ENCODE measurements around the gene SLC39A13. TPM values are rescaled to one million over a fixed set of nuclear protein-coding genes. Genes with fewer than 3 reads are reported as not detected.

SLC39A13 gene
- total RNA-seq, 1 donor from 2014 or later: 76.6 TPM

DNA sequence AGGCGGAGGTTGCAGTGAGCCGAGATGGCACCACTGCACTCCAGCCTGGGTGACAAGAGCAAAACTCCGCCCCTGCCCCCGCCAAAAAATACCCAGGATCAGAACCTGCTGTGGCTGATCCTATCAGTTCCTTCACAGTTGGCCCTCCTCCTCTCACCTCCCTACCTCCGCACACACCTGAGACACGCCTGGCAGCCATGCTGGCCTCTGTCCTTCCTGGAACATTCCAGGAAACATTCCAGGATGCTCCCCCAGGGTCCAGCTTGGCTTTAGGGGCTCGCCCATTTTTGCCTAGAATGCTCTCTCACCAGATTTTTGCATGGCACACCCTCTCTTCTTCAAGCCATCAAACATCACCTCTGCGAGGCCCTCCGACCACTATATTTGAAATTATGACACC, 38.4 kb downstream of the SLC39A13 start:
- Histone ChIP-seq H3K27ac (ENCODE audit: low read depth, low read length) (no peak overlapping the region), H3K79me2 (ENCODE audit: insufficient read depth, low read length) (no peaks in the 10 kb centered on the region), H3K36me3 (ENCODE audit: insufficient read depth, low read length) (no peaks in the 10 kb centered on the region), H3K4me1 (ENCODE audit: insufficient read depth, low read length) (no peaks in the 10 kb centered on the region), H3K9me3 (ENCODE audit: insufficient read depth, low read depth, low read length) (no peaks in the 10 kb centered on the region), H4K20me1 (ENCODE audit: insufficient read depth, low read length) (no peaks in the 10 kb centered on the region), H2AFZ (ENCODE audit: low read depth, low read length) (no peak overlapping the region), H3K4me3 (ENCODE audit: insufficient read depth, low read depth, low read length) (no peak overlapping the region), H3K9ac (ENCODE audit: low read length) (no peak overlapping the region), H3K27me3 (ENCODE audit: insufficient read depth, low read length) (no peaks in the 10 kb centered on the region), H3K4me2 (ENCODE audit: low read length) (no peak overlapping the region)
- Mint-ChIP-seq H3K4me3 (ENCODE audit: unreplicated experiment) (peak overlapping the region; percentile 17), H3K27ac (ENCODE audit: unreplicated experiment) (no peak overlapping the region), H3K9me3 (ENCODE audit: unreplicated experiment) (no peaks in the 10 kb centered on the region), H3K4me1 (ENCODE audit: low read depth, unreplicated experiment) (no peaks in the 10 kb centered on the region), H3K27me3 (ENCODE audit: low read depth, unreplicated experiment) (no peaks in the 10 kb centered on the region), H3K36me3 (ENCODE audit: low read depth, unreplicated experiment) (peaks cover 13% of the 10 kb centered on the region)
- TF ChIP-seq, protein P1, sequence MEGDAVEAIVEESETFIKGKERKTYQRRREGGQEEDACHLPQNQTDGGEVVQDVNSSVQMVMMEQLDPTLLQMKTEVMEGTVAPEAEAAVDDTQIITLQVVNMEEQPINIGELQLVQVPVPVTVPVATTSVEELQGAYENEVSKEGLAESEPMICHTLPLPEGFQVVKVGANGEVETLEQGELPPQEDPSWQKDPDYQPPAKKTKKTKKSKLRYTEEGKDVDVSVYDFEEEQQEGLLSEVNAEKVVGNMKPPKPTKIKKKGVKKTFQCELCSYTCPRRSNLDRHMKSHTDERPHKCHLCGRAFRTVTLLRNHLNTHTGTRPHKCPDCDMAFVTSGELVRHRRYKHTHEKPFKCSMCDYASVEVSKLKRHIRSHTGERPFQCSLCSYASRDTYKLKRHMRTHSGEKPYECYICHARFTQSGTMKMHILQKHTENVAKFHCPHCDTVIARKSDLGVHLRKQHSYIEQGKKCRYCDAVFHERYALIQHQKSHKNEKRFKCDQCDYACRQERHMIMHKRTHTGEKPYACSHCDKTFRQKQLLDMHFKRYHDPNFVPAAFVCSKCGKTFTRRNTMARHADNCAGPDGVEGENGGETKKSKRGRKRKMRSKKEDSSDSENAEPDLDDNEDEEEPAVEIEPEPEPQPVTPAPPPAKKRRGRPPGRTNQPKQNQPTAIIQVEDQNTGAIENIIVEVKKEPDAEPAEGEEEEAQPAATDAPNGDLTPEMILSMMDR (IDR thresholded peaks at IDR 0.05; ENCODE audit: insufficient read depth, low read depth, low read length): no peak
- no peak for TF ChIP-seq EZH2 (IDR thresholded peaks at IDR 0.05; ENCODE audit: insufficient read depth, low read length)
- FAIRE-seq (no peak), DNase-seq (ENCODE audit: low read depth) (no peak)

DNA sequence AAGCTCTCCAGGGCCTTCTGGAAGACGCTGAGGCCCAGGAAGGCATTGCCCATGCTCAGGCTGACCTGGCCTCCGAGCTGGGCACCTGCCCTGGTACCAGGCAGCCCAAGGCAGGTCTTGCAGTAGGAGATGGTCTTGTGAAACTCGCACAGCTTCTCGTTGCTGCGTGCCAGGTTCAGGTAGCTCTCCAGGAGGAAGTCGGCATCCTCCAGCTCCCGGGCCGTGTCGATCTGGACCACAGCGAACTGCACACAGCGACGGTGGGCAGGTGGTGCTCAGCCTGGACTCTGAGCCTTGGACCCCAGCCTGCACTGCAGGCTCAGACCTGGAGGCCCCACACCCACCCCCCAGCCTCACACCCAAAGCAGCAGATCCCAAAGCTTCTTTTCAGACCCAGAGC, 39.5 kb downstream of the SLC39A13 start:
- Histone ChIP-seq H3K27ac (ENCODE audit: low read depth, low read length) (no peak overlapping the region), H3K4me1 (ENCODE audit: insufficient read depth, low read length) (no peaks in the 10 kb centered on the region), H2AFZ (ENCODE audit: low read depth, low read length) (no peak overlapping the region), H3K4me2 (ENCODE audit: low read length) (no peak overlapping the region), H4K20me1 (ENCODE audit: insufficient read depth, low read length) (no peaks in the 10 kb centered on the region), H3K36me3 (ENCODE audit: insufficient read depth, low read length) (no peaks in the 10 kb centered on the region), H3K79me2 (ENCODE audit: insufficient read depth, low read length) (no peaks in the 10 kb centered on the region), H3K9me3 (ENCODE audit: insufficient read depth, low read depth, low read length) (no peaks in the 10 kb centered on the region), H3K27me3 (ENCODE audit: insufficient read depth, low read length) (no peaks in the 10 kb centered on the region), H3K9ac (ENCODE audit: low read length) (no peak overlapping the region), H3K4me3 (ENCODE audit: insufficient read depth, low read depth, low read length) (no peak overlapping the region)
- TF ChIP-seq EZH2 (IDR thresholded peaks at IDR 0.05; ENCODE audit: insufficient read depth, low read length): no peak
- TF ChIP-seq, protein P1 (IDR thresholded peaks at IDR 0.05; ENCODE audit: insufficient read depth, low read depth, low read length): no peak
- Mint-ChIP-seq H3K36me3 (ENCODE audit: low read depth, unreplicated experiment) (peaks cover 13% of the 10 kb centered on the region), H3K27me3 (ENCODE audit: low read depth, unreplicated experiment) (no peaks in the 10 kb centered on the region), H3K9me3 (ENCODE audit: unreplicated experiment) (no peaks in the 10 kb centered on the region), H3K27ac (ENCODE audit: unreplicated experiment) (no peak overlapping the region), H3K4me1 (ENCODE audit: low read depth, unreplicated experiment) (no peaks in the 10 kb centered on the region), H3K4me3 (ENCODE audit: unreplicated experiment) (no peak overlapping the region)
- DNase-seq (ENCODE audit: low read depth) (no peak), FAIRE-seq (no peak)

DNA sequence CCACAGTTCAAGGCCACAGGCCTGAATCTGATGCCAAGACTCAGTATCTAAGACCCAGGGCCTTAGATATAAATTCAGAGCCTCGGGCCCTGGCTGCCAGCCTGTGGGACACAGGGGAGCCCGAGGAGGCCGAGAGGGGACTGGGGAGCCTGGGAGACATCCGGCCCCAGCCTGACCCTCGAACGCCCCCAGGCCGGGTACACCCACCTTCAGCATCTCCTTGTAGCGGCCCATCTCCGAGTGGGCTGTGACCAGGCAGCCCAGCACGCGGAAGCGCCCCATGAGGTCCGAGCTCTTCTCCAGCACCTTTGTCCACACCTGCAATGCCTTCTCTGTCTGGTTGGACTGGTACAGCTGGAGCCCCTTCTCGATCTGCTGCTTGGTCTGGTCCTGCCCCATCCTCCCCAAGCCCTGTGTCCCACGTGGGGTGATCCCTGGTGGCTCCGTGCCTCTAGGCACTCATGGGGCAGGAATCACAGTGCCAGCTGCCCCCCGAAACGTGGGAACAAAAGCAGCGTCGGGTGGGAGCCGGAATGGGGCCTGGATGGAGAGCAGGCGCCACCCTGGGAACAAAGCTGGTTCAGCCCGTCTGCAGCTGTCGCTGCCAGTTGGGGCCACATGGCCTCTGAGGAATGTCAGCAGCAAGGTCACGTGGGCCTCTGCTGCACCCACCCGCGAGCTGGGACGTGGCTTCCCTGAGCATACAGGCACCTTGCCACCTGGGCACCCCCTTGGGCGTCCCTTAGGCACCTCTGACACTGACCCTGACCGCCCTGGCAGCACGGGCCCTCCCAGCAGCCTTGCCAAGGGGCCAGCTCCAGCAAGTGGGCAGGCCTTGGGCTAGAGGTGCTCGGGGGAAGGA, 40.4 kb downstream of the SLC39A13 start, which contains the start of gene RAPSN:
Gene RAPSN, minus strand, starts transcription at position 571 of the 862 bp plus-strand sequence. Its CDS starts 172 bp downstream, at position 399.
- Histone ChIP-seq H2AFZ (ENCODE audit: low read depth, low read length) (no peak within 1 kb of the TSS), H3K4me3 (ENCODE audit: insufficient read depth, low read depth, low read length) (no peak within 1 kb of the TSS), H3K27me3 (ENCODE audit: insufficient read depth, low read length) (no peaks in the 10 kb centered on the region), H4K20me1 (ENCODE audit: insufficient read depth, low read length) (no peaks in the 10 kb centered on the region), H3K9me3 (ENCODE audit: insufficient read depth, low read depth, low read length) (no peaks in the 10 kb centered on the region), H3K4me1 (ENCODE audit: insufficient read depth, low read length) (no peaks in the 10 kb centered on the region), H3K36me3 (ENCODE audit: insufficient read depth, low read length) (no peaks in the 10 kb centered on the region), H3K79me2 (ENCODE audit: insufficient read depth, low read length) (no peaks in the 10 kb centered on the region), H3K27ac (ENCODE audit: low read depth, low read length) (no peak within 1 kb of the TSS), H3K9ac (ENCODE audit: low read length) (no peak within 1 kb of the TSS), H3K4me2 (ENCODE audit: low read length) (no peak within 1 kb of the TSS)
- no peaks in the 10 kb centered on the region for H3K9me3 Mint-ChIP-seq (ENCODE audit: unreplicated experiment)
- H3K36me3 Mint-ChIP-seq (ENCODE audit: low read depth, unreplicated experiment): peaks cover 8% of the 10 kb centered on the region
- H3K27ac Mint-ChIP-seq (ENCODE audit: unreplicated experiment): no peak within 1 kb of the TSS
- no peaks in the 10 kb centered on the region for H3K4me1 Mint-ChIP-seq (ENCODE audit: low read depth, unreplicated experiment)
- no peak for DNase-seq (ENCODE audit: low read depth)
- no peak for FAIRE-seq
- TF ChIP-seq EZH2 (IDR thresholded peaks at IDR 0.05; ENCODE audit: insufficient read depth, low read length): no peak
- TF ChIP-seq, protein P1 (IDR thresholded peaks at IDR 0.05; ENCODE audit: insufficient read depth, low read depth, low read length): no peak
- H3K27me3 Mint-ChIP-seq (ENCODE audit: low read depth, unreplicated experiment): no peaks in the 10 kb centered on the region
- H3K4me3 Mint-ChIP-seq (ENCODE audit: unreplicated experiment): no peak within 1 kb of the TSS
